AG04449 (cell line): Measurements from ENCODE around the gene PPP1R14B.

ENCODE experiments used
- CTCF ChIA-PET: fragments of 350-600 bp; formaldehyde crosslinking; extraction: SDS; loops from one replicate; lab custom pipeline; 2021; ENCODE audit warnings: antibody characterized with exemption; lab: Yijun Ruan, JAX
- POLR2A ChIA-PET: fragments of 400-600, 350-600 bp; formaldehyde crosslinking; extraction: SDS; loops from one replicate; lab custom pipeline; 2020; ENCODE audit warnings: antibody characterized with exemption, inconsistent platforms; lab: Yijun Ruan, JAX
- DNase-seq: peaks from one replicate; pipeline ENCODE4 v3.0.0-alpha.2; 2010; ENCODE audit warnings: low read depth, low spot score
- H3K4me3 ChIP-seq: 2 replicates; pipeline ENCODE4 v1.5.1; 2011; ENCODE audit warnings: low read depth, mild to moderate bottlenecking, control low read depth, low read length
- CTCF ChIP-seq: IDR thresholded peaks from one replicate; pipeline ENCODE4 v1.5.1; 2011; ENCODE audit warnings: mild to moderate bottlenecking, moderate library complexity, low read length, control low read depth, inconsistent platforms; ENCODE audit not compliant: insufficient read depth; ENCODE audit errors: missing control alignments

PPP1R14B gene

GRCh38 chr11:64267207-64267945, 20.6 kb upstream of the PPP1R14B start:
- H3K4me3 ChIP-seq = no peak overlapping the region
- no peak for DNase-seq
- no peak for TF ChIP-seq CTCF
- ChIA-PET POLR2A (interaction anchor here (0.6 to 5.5 kb wide), 3 partner anchors 9 to 63 kb away, joined by 5 to 61 read pairs (median 12); partner anchors contain the start of gene PPP1R14B), CTCF (interaction anchor here (0.7 to 15.2 kb wide), 5 partner anchors 9 to 87 kb away, joined by 3 to 224 read pairs (median 8); partner anchors contain the start of genes CATSPERZ, PLCB3 and PPP1R14B)

- no peak overlapping the region for H3K4me3 ChIP-seq
- ChIA-PET CTCF (interaction anchor here (2.4 to 15.2 kb wide), 3 partner anchors 12 to 36 kb away, joined by 8 to 224 read pairs (median 107); partner anchors contain the start of genes CATSPERZ, PLCB3 and PPP1R14B), POLR2A (no interaction called here)
- DNase-seq = no peak
- TF ChIP-seq CTCF = no peak
These were observed 19.6 kb upstream of the PPP1R14B start for GRCh38 chr11:64266339-64266738.

- CTCF ChIA-PET = interaction anchor here (1.5 to 15.2 kb wide), 5 partner anchors 12 to 61 kb away, joined by 4 to 224 read pairs (median 9); partner anchors contain the start of genes PLCB3 and PPP1R14B
- H3K4me3 ChIP-seq = no peak overlapping the region
- POLR2A ChIA-PET = interaction anchor here (3.2 kb wide), 1 partner anchor 13 kb away, joined by 15 read pairs; the partner anchor contains the start of gene PLCB3
- TF ChIP-seq CTCF = no peak
- DNase-seq = no peak
These were observed 18.7 kb upstream of the PPP1R14B start for GRCh38 chr11:64265176-64266160.

- no peak for DNase-seq
- CTCF ChIA-PET = interaction anchor here (1.3 to 15.2 kb wide), 6 partner anchors 10 to 90 kb away, joined by 4 to 224 read pairs (median 8); partner anchors contain the start of genes PLCB3 and PPP1R14B
- POLR2A ChIA-PET = interaction anchor here (0.7 to 3.2 kb wide), 3 partner anchors 12 to 405 kb away, joined by 3 to 15 read pairs (median 4); partner anchors contain the start of genes FKBP2 and PLCB3
These were observed 17.7 kb upstream of the PPP1R14B start for GRCh38 chr11:64264371-64264852.

GRCh38 chr11:64263947-64264317, 17.2 kb upstream of the PPP1R14B start:
- no peak for TF ChIP-seq CTCF
- no peak overlapping the region for H3K4me3 ChIP-seq
- POLR2A ChIA-PET = interaction anchor here (1.1 to 3.2 kb wide), 2 partner anchors 12 to 23 kb away, joined by 4 to 15 read pairs; partner anchors contain the start of genes FKBP2 and PLCB3
- DNase-seq = no peak
- CTCF ChIA-PET = interaction anchor here (1.3 to 15.2 kb wide), 6 partner anchors 10 to 91 kb away, joined by 4 to 224 read pairs (median 8); partner anchors contain the start of genes PLCB3 and PPP1R14B

More at GRCh38 chr11:64264371-64264852, 17.7 kb upstream of the PPP1R14B start:
- TF ChIP-seq CTCF = no peak
- no peak overlapping the region for H3K4me3 ChIP-seq
